A549 (cell line): Measurements from ENCODE around the gene VPS41. TPM values are rescaled to one million over a fixed set of nuclear protein-coding genes. Genes with fewer than 3 reads are reported as not detected.

Source experiments
- ATAC-seq, 2 experiments: fragments of 200-7000 bp in 1 of 2; fragments of >200 bp in 1 of 2; cut with Nextera tagmentation in 1 of 2; cut with Tn5 transposase in 1 of 2; 3 replicates each; pipeline versions ENCODE4 v1.8.0 to v1.9.1; 2018 to 2020; ENCODE audit warnings: mild to moderate bottlenecking in 1 of 2, moderate library complexity in 1 of 2
- CTCF ChIA-PET: fragments of 300-600 bp; sonication (Branson Sonifier 250); formaldehyde crosslinking; extraction: SDS; loops from one replicate; lab custom pipeline; 2021; ENCODE audit warnings: antibody characterized with exemption, inconsistent platforms; lab: Yijun Ruan, JAX
- POLR2A ChIA-PET: fragments of 350-600 bp; formaldehyde crosslinking; extraction: SDS; loops from one replicate; lab custom pipeline; 2021; ENCODE audit warnings: antibody characterized with exemption, inconsistent platforms; lab: Yijun Ruan, JAX
- DNase-seq, 2 experiments: peaks; one replicate each; pipeline versions ENCODE4 v3.0.0 to v3.0.0-alpha.2; 2011 to 2016; ENCODE audit warnings: low read depth in 1 of 2, low spot score in 1 of 2
- FAIRE-seq: peaks from 2 replicates; lab custom pipeline; 2011; peaks lifted over from hg19 to GRCh38; lab: Jason Lieb, UNC
- H3K27ac ChIP-seq, 2 experiments: fragments of >200 bp; sonication (Bioruptor Twin); formaldehyde crosslinking; 3 replicates each; pipeline ENCODE4 v1.5.1; 2016 to 2017
- H3K4me1 ChIP-seq: fragments of >200 bp; sonication (Bioruptor Twin); formaldehyde crosslinking; 3 replicates; pipeline ENCODE4 v1.6.1; 2016
- H3K4me2 ChIP-seq: fragments of >200 bp; sonication (Bioruptor Twin); formaldehyde crosslinking; 3 replicates; pipeline ENCODE4 v1.6.1; 2016
- H3K4me3 ChIP-seq: fragments of >200 bp; sonication (Bioruptor Twin); formaldehyde crosslinking; 3 replicates; pipeline ENCODE4 v1.5.1; 2016
- H3K9me3 ChIP-seq: fragments of >200 bp; sonication (Bioruptor Twin); formaldehyde crosslinking; 3 replicates; pipeline ENCODE4 v1.6.1; 2016
- BCL3 ChIP-seq: fragments of >200 bp; sonication (Bioruptor Twin); formaldehyde crosslinking; IDR thresholded peaks from 3 replicates; pipeline ENCODE4 v1.6.1; 2016
- BHLHE40 ChIP-seq: IDR thresholded peaks from 2 replicates; pipeline ENCODE4 v1.6.1; 2012; ENCODE audit warnings: low read depth, low read length, inconsistent platforms
- CBX2 ChIP-seq: fragments of 200-600 bp; sonication (generic); IDR thresholded peaks from 2 replicates; pipeline ENCODE4 v1.6.1; 2016; ENCODE audit warnings: low read depth, mild to moderate bottlenecking, borderline replicate concordance
- CBX8 ChIP-seq: fragments of 200-600 bp; sonication (generic); IDR thresholded peaks from 2 replicates; pipeline ENCODE4 v1.6.1; 2016
- CEBPB ChIP-seq, 2 experiments: fragments of >200 bp in 1 of 2; sonication (Bioruptor Twin) in 1 of 2; formaldehyde crosslinking in 1 of 2; IDR thresholded peaks; 2 replicates each; pipeline ENCODE4 v1.6.1; 2012 to 2016
- CHD2 ChIP-seq: fragments of 150-350 bp; IDR thresholded peaks from 2 replicates; pipeline ENCODE4 v1.6.1; 2014; ENCODE audit warnings: low read length; ENCODE audit not compliant: partially characterized antibody
- CHD4 ChIP-seq: fragments of 200-600 bp; sonication (generic); IDR thresholded peaks from 2 replicates; pipeline ENCODE4 v1.6.1; 2016; ENCODE audit warnings: antibody characterized with exemption, mild to moderate bottlenecking, borderline replicate concordance
- EHMT2 ChIP-seq: fragments of 200-600 bp; sonication (generic); IDR thresholded peaks from 2 replicates; pipeline ENCODE4 v1.6.1; 2016; ENCODE audit warnings: antibody characterized with exemption, low read depth, mild to moderate bottlenecking, moderate library complexity
- EP300 ChIP-seq, 2 experiments: fragments of >200 bp; sonication (Bioruptor Twin); formaldehyde crosslinking; IDR thresholded peaks; 2 replicates in 1 of 2; 3 replicates in 1 of 2; pipeline ENCODE4 v1.6.1; 2016 to 2017
- ESRRA ChIP-seq: fragments of 150-350 bp; IDR thresholded peaks from 2 replicates; pipeline ENCODE4 v1.6.1; 2014; ENCODE audit warnings: mild to moderate bottlenecking, low read length, borderline replicate concordance
- FOSB ChIP-seq: fragments of 250-450 bp; sonication (Bioruptor Pico); IDR thresholded peaks from 2 replicates; pipeline ENCODE4 v1.5.0; 2020; ENCODE audit warnings: mild to moderate bottlenecking, moderate library complexity
- FOSL2 ChIP-seq, 2 experiments: fragments of 450-650 bp in 1 of 2; fragments of >200 bp in 1 of 2; sonication (Bioruptor Twin) in 1 of 2; formaldehyde crosslinking; IDR thresholded peaks; 2 replicates each; pipeline versions ENCODE4 v1.5.0 to v1.6.1; 2016 to 2020; ENCODE audit warnings: mild to moderate bottlenecking in 1 of 2, moderate library complexity in 1 of 2
- FOXS1 ChIP-seq: fragments of 250-450 bp; sonication (Bioruptor Pico); IDR thresholded peaks from 2 replicates; pipeline ENCODE4 v1.5.0; 2020; ENCODE audit warnings: mild to moderate bottlenecking, moderate library complexity
- HEYL ChIP-seq: fragments of 250-450 bp; sonication (Bioruptor Pico); IDR thresholded peaks from 2 replicates; pipeline ENCODE4 v1.8.0; 2021; ENCODE audit warnings: mild to moderate bottlenecking, moderate library complexity
- HOXB5 ChIP-seq: fragments of 250-450 bp; sonication (Bioruptor Pico); IDR thresholded peaks from 2 replicates; pipeline ENCODE4 v1.5.0; 2020; ENCODE audit warnings: mild to moderate bottlenecking, moderate library complexity
- JUN ChIP-seq, 2 experiments: fragments of >200 bp; sonication (Bioruptor Twin); formaldehyde crosslinking; IDR thresholded peaks; 2 replicates in 1 of 2; 3 replicates in 1 of 2; pipeline ENCODE4 v1.6.1; 2016 to 2017
- KDM5A ChIP-seq: fragments of 200-600 bp; sonication (generic); IDR thresholded peaks from 2 replicates; pipeline ENCODE4 v1.6.1; 2016; ENCODE audit warnings: antibody characterized with exemption, mild to moderate bottlenecking
- MAFK ChIP-seq: fragments of 450-650 bp; IDR thresholded peaks from 2 replicates; pipeline ENCODE4 v1.6.1; 2014; ENCODE audit not compliant: partially characterized antibody
- NR3C1 ChIP-seq: fragments of >200 bp; sonication (Bioruptor Twin); formaldehyde crosslinking; IDR thresholded peaks from 3 replicates; pipeline ENCODE4 v1.6.1; 2017
- PBX3 ChIP-seq: IDR thresholded peaks from 2 replicates; pipeline ENCODE4 v1.6.1; 2012
- POLR2A ChIP-seq: IDR thresholded peaks from 2 replicates; pipeline ENCODE4 v1.6.1; 2012; ENCODE audit warnings: mild to moderate bottlenecking, low read length
- POLR2AphosphoS2 ChIP-seq: conservative IDR thresholded peaks from 2 replicates; pipeline ENCODE4 v1.6.1; 2012; ENCODE audit warnings: low read length, improper control_type of control experiment, inconsistent platforms
- RCOR1 ChIP-seq: fragments of 150-350 bp; IDR thresholded peaks from 2 replicates; pipeline ENCODE4 v1.6.1; 2014; ENCODE audit warnings: antibody characterized with exemption, low read length, low read depth
- RFX5 ChIP-seq: fragments of 450-650 bp; IDR thresholded peaks from 2 replicates; pipeline ENCODE4 v1.7.1; 2014; ENCODE audit warnings: antibody characterized with exemption, mild to moderate bottlenecking, moderate library complexity
- SMC3 ChIP-seq: fragments of >200 bp; sonication (Bioruptor Twin); formaldehyde crosslinking; IDR thresholded peaks from 3 replicates; pipeline ENCODE4 v1.6.1; 2018; ENCODE audit warnings: inconsistent platforms
- SREBF2 ChIP-seq: fragments of 450-650 bp; IDR thresholded peaks from 2 replicates; pipeline ENCODE4 v1.6.1; 2014; ENCODE audit warnings: mild to moderate bottlenecking, moderate library complexity
- ZNF302 ChIP-seq: fragments of 250-450 bp; sonication (Bioruptor Pico); IDR thresholded peaks from 2 replicates; pipeline ENCODE4 v1.9.0; 2021; ENCODE audit warnings: inconsistent platforms, mild to moderate bottlenecking, moderate library complexity
- WGBS: methylation state at CpG from one replicate; pipeline ENCODE4 v1.1.6; 2017; ENCODE audit errors: missing lambda C conversion rate; 5-methylcytosine and 5-hydroxymethylcytosine counted together
- polyA plus RNA-seq, 4 experiments: library from polyadenylated mRNA; depleted of rRNA in 3 of 4; stranded (reverse); fragments of >200 nt; fragmentation: RNase III in 1 of 4; extraction: RNeasy Plus Mini Kit Qiagen cat#74134 plus additional on column Dnase treatment in 1 of 4; gene quantifications; 2 replicates in 3 of 4; 3 replicates in 1 of 4; pipeline ENCODE4 v1.2.3, GENCODE V29; 2011 to 2017
- TF ChIP-seq, protein P1 (sequence below): fragments of 250-450 bp; sonication (Bioruptor Pico); IDR thresholded peaks from 2 replicates; pipeline ENCODE4 v1.5.0; 2021; ENCODE audit warnings: mild to moderate bottlenecking, moderate library complexity, borderline replicate concordance
- TF ChIP-seq, protein P2 (sequence below): IDR thresholded peaks from 2 replicates; pipeline ENCODE4 v1.6.1; 2012; ENCODE audit warnings: low read depth, borderline replicate concordance

Gene VPS41
- polyA plus RNA-seq, 2 of the 4 experiments (the other 2 are of a cell fraction), result 24.6 to 59.9 TPM

DNA sequence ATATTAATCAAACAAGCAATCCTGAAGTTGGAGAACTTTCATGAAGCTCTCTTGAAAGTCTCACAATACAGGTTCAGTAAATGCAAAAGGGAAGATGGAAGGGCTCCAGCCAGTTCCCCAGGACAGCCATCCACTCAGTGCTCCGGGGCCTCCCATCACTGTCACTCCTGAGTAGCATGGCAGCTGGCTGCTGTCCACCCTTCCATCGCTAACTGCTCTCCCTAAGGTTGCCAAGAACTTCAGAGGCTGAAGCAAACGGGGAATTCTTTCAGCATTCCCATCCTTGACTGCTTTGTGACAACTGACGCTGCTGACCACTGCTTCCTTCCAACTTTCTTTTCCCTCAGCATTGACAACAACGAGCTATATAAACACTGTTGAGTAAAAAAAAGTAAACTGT lies 69.1 kb downstream of the VPS41 start:
- TF ChIP-seq, protein P1, sequence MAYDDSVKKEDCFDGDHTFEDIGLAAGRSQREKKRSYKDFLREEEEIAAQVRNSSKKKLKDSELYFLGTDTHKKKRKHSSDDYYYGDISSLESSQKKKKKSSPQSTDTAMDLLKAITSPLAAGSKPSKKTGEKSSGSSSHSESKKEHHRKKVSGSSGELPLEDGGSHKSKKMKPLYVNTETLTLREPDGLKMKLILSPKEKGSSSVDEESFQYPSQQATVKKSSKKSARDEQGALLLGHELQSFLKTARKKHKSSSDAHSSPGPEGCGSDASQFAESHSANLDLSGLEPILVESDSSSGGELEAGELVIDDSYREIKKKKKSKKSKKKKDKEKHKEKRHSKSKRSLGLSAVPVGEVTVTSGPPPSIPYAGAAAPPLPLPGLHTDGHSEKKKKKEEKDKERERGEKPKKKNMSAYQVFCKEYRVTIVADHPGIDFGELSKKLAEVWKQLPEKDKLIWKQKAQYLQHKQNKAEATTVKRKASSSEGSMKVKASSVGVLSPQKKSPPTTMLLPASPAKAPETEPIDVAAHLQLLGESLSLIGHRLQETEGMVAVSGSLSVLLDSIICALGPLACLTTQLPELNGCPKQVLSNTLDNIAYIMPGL, result no peak
- no peak for TF ChIP-seq POLR2AphosphoS2
- no peak for TF ChIP-seq MAFK
- TF ChIP-seq RCOR1, result no peak
- no peak for TF ChIP-seq CBX2
- no peak for TF ChIP-seq SMC3
- TF ChIP-seq, protein P2, sequence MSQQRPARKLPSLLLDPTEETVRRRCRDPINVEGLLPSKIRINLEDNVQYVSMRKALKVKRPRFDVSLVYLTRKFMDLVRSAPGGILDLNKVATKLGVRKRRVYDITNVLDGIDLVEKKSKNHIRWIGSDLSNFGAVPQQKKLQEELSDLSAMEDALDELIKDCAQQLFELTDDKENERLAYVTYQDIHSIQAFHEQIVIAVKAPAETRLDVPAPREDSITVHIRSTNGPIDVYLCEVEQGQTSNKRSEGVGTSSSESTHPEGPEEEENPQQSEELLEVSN, result no peak
- no peak for TF ChIP-seq RFX5
- TF ChIP-seq KDM5A, result no peak
- no peak for TF ChIP-seq POLR2A
- no peak for TF ChIP-seq CBX8
- no peak for TF ChIP-seq CEBPB (IDR thresholded peaks at IDR 0.05)
- H3K4me1 ChIP-seq, result no peaks in the 10 kb centered on the region
- no peak overlapping the region for H3K4me2 ChIP-seq
- no peak for ATAC-seq
- WGBS, result 76% methylated on average over 5 of the region's 5 CpGs
- no peak for FAIRE-seq
- no peak overlapping the region for H3K27ac ChIP-seq
- CTCF ChIA-PET, result interaction anchor here (0.7 kb wide), 1 partner anchor 403 kb away, joined by 3 read pairs; no protein-coding TSS in a partner anchor
- no peaks in the 10 kb centered on the region for H3K9me3 ChIP-seq
- H3K4me3 ChIP-seq, result no peak overlapping the region
- no peak for DNase-seq
- POLR2A ChIA-PET, result no interaction called here

- no peak for DNase-seq
- CTCF ChIA-PET, result no interaction called here
- Histone ChIP-seq H3K27ac (no peak overlapping the region), H3K4me2 (no peak overlapping the region), H3K4me1 (no peaks in the 10 kb centered on the region), H3K9me3 (no peaks in the 10 kb centered on the region), H3K4me3 (no peak overlapping the region)
- ATAC-seq, result no peak
- WGBS, result 84% methylated on average over 6 of the region's 6 CpGs
- POLR2A ChIA-PET, result no interaction called here
- FAIRE-seq, result no peak
- TF ChIP-seq FOSL2 (IDR thresholded peaks at IDR 0.05) (no peak), FOSL2 (CRISPR knock-in tag; IDR thresholded peaks at IDR 0.05) (no peak), CBX2 (no peak), JUN (IDR thresholded peaks at IDR 0.05) (no peak), CEBPB (IDR thresholded peaks at IDR 0.05) (no peak), SREBF2 (no peak)
Measured at GRCh38 chr7:38838725-38839385, 70.1 kb downstream of the VPS41 start.

GRCh38 chr7:38834357-38834756 lies 74.6 kb downstream of the VPS41 start:
- H3K27ac ChIP-seq, result no peak overlapping the region
- ChIA-PET POLR2A (no interaction called here), CTCF (no interaction called here)
- no peak for ATAC-seq
- FAIRE-seq, result no peak
- DNase-seq, result no peak
- H3K9me3 ChIP-seq, result no peaks in the 10 kb centered on the region
- 0 out of 3 replicates have a peak, but pooled peaks cover 3% of the 10 kb centered on the region for H3K4me1 ChIP-seq
- no peak overlapping the region for H3K4me2 ChIP-seq
- no peak overlapping the region for H3K4me3 ChIP-seq
- WGBS, result 80% methylated on average over 3 of the region's 3 CpGs
- TF ChIP-seq NR3C1 (no peak), SMC3 (no peak), BCL3 (no peak), MAFK (no peak), CHD4 (no peak), HEYL (CRISPR knock-in tag) (no peak), FOXS1 (no peak), HOXB5 (no peak), ESRRA (no peak), EHMT2 (no peak), BHLHE40 (no peak), PBX3 (no peak), EP300 (IDR thresholded peaks at IDR 0.05) (no peak), RCOR1 (no peak), KDM5A (no peak), CBX8 (no peak), FOSB (CRISPR knock-in tag) (no peak), CHD2 (no peak), ZNF302 (no peak)
- TF ChIP-seq, protein P1, result no peak
